Measurements from ENCODE around the gene MCTP1. TPM values are rescaled to one million over a fixed set of nuclear protein-coding genes. Genes with fewer than 3 reads are reported as not detected.
"Not testable (repeated sequence)": the region's sequence is repeated elsewhere in the genome, so short reads cannot be mapped to it uniquely, and the experiment has no call there.

Gene MCTP1
- total RNA-seq, 1 experiment from 2014 or later: 0.44 TPM

DNA sequence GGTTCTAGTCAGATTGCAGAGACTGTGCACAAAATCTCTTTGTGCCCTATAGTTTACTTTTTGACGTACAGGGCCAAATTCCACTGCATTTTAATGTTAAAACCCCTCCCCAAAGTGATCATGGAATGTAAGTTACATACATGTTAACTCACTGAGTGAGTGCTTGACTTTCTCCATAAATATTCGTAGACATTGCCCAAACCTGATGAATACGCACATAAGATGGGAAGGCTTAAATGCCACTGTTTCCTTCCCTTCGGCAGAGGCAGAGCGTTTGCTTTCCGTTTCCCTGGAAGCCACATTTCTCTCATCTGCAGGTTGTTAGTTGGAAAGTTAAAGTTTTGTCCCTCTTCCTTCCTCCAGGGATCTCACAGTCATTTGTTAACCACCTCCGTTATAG lies 286.2 kb downstream of the MCTP1 start:
- Histone ChIP-seq H4K20me1 (ENCODE audit: insufficient read depth) (no peaks in the 10 kb centered on the region), H3K4me3 (replicated peaks in 1 of 2; ENCODE audit: low read depth in 1 of 2, low read length in 2 of 2) (no peak overlapping the region), H3K27me3 (ENCODE audit: insufficient read depth, low read length) (no peaks in the 10 kb centered on the region), H3K9me2 (ENCODE audit: insufficient read depth) (no peaks in the 10 kb centered on the region), H2AFZ (ENCODE audit: low read depth, low read length, poor library complexity, severe bottlenecking) (no peak overlapping the region), H3K9ac (ENCODE audit: low read length) (no peak overlapping the region), H3K27ac (ENCODE audit: low read depth, low read length) (no peak overlapping the region), H3K4me2 (ENCODE audit: low read length) (no peak overlapping the region), H3K9me3 (ENCODE audit: control insufficient read depth in 1 of 2, insufficient read depth in 1 of 2, low read depth in 1 of 2, low read length in 2 of 2) (no peaks in the 10 kb centered on the region), H3K79me2 (ENCODE audit: insufficient read depth, low read length) (no peaks in the 10 kb centered on the region), H3K36me3 (ENCODE audit: control insufficient read depth in 1 of 2, insufficient read depth in 2 of 2, low read length in 2 of 2) (no peaks in the 10 kb centered on the region), H3K4me1 (ENCODE audit: control insufficient read depth in 1 of 2, insufficient read depth in 2 of 2, low read length in 2 of 2) (peaks cover 0 to 3% of the 10 kb centered on the region in 2 experiments; a peak in 1 of 4 replicates)
- CTCF ChIA-PET: no interaction called here
- DNase-seq (ENCODE audit: low read depth, low spot score) (no peak), ATAC-seq (no peak)
- POLR2A ChIA-PET: no interaction called here
- TF ChIP-seq EZH2phosphoT487 (IDR thresholded peaks at IDR 0.05; ENCODE audit: borderline replicate concordance) (no peak), ZNF274 (IDR thresholded peaks at IDR 0.05; ENCODE audit: low read depth, low read length) (no peak), YY1 (IDR thresholded peaks at IDR 0.05; ENCODE audit: extremely low read depth, insufficient replicate concordance, low read depth, low read length) (no peak)
- intact Hi-C loops (cut with micrococcal nuclease): no loop called here
- RAD21 ChIA-PET (ENCODE audit: low non-redundant PET in 1 of 2, low total read pairs in 2 of 2, uncharacterized antibody in 2 of 2, unreplicated experiment in 2 of 2): no interaction called here
- BruUV-seq (replicated peaks): no TSS peak

- ATAC-seq; H2AFZ ChIP-seq (ENCODE audit: low read depth, low read length, poor library complexity, severe bottlenecking); intact Hi-C loops (cut with micrococcal nuclease); H3K27ac ChIP-seq (ENCODE audit: low read depth, low read length); H3K36me3 ChIP-seq (ENCODE audit: control insufficient read depth in 1 of 2, insufficient read depth in 2 of 2, low read length in 2 of 2); H3K9ac ChIP-seq (ENCODE audit: low read length); H3K4me2 ChIP-seq (ENCODE audit: low read length); H3K4me1 ChIP-seq (ENCODE audit: control insufficient read depth in 1 of 2, insufficient read depth in 2 of 2, low read length in 2 of 2); POLR2A ChIA-PET; H3K9me3 ChIP-seq (ENCODE audit: control insufficient read depth in 1 of 2, insufficient read depth in 1 of 2, low read depth in 1 of 2, low read length in 2 of 2); BruUV-seq (replicated peaks); H4K20me1 ChIP-seq (ENCODE audit: insufficient read depth); H3K79me2 ChIP-seq (ENCODE audit: insufficient read depth, low read length); H3K27me3 ChIP-seq (ENCODE audit: insufficient read depth, low read length); DNase-seq (ENCODE audit: low read depth, low spot score); CTCF ChIA-PET; H3K4me3 ChIP-seq (replicated peaks in 1 of 2; ENCODE audit: low read depth in 1 of 2, low read length in 2 of 2); H3K9me2 ChIP-seq (ENCODE audit: insufficient read depth); RAD21 ChIA-PET (ENCODE audit: low non-redundant PET in 1 of 2, low total read pairs in 2 of 2, uncharacterized antibody in 2 of 2, unreplicated experiment in 2 of 2): not testable (repeated sequence)
These were observed 290.4 kb downstream of the MCTP1 start for GRCh38 chr5:94994537-94994936.

DNA sequence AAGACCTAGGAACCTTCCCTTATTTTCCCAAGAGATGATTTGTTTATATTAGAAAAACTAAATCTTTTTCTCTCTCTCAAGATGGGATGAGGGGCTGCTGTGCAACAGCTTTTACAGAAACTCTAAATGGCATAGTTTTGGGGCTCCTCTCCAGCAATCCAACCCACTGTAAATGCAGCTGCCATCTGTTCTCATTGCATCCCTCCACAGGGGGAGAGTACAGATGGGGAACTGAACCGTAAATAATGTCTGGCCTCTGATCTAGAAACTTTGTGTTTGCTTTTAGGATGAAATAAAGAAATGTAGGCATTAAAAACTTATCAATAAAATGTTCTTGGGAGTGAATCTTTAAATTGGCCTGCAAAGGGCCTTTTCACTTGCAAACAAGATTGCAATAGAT lies 291.4 kb downstream of the MCTP1 start:
- intact Hi-C loops (cut with micrococcal nuclease): no loop called here
- POLR2A ChIA-PET: no interaction called here
- peaks cover 0 to 3% of the 10 kb centered on the region in 2 experiments; a peak in 1 of 4 replicates for H3K4me1 ChIP-seq (ENCODE audit: control insufficient read depth in 1 of 2, insufficient read depth in 2 of 2, low read length in 2 of 2)
- no peak overlapping the region for H2AFZ ChIP-seq (ENCODE audit: low read depth, low read length, poor library complexity, severe bottlenecking)
- no peaks in the 10 kb centered on the region for H3K79me2 ChIP-seq (ENCODE audit: insufficient read depth, low read length)
- H3K9me2 ChIP-seq (ENCODE audit: insufficient read depth): no peaks in the 10 kb centered on the region
- H4K20me1 ChIP-seq (ENCODE audit: insufficient read depth): no peaks in the 10 kb centered on the region
- no peaks in the 10 kb centered on the region for H3K9me3 ChIP-seq (ENCODE audit: control insufficient read depth in 1 of 2, insufficient read depth in 1 of 2, low read depth in 1 of 2, low read length in 2 of 2)
- ATAC-seq: no peak
- H3K4me3 ChIP-seq (replicated peaks in 1 of 2; ENCODE audit: low read depth in 1 of 2, low read length in 2 of 2): no peak overlapping the region
- DNase-seq (ENCODE audit: low read depth, low spot score): no peak
- no peak overlapping the region for H3K4me2 ChIP-seq (ENCODE audit: low read length)
- no peak for TF ChIP-seq EGR1 (IDR thresholded peaks at IDR 0.05; ENCODE audit: low read depth)
- TF ChIP-seq CBX3 (IDR thresholded peaks at IDR 0.05; ENCODE audit: low read depth): no peak
- no peak for TF ChIP-seq EZH2phosphoT487 (IDR thresholded peaks at IDR 0.05; ENCODE audit: borderline replicate concordance)
- TF ChIP-seq TCF7L2 (IDR thresholded peaks at IDR 0.05; ENCODE audit: borderline replicate concordance, extremely low read depth, insufficient read depth, insufficient read length): no peak
- no peak for TF ChIP-seq YY1 (IDR thresholded peaks at IDR 0.05; ENCODE audit: extremely low read depth, insufficient replicate concordance, low read depth, low read length)
- TF ChIP-seq ELF1 (IDR thresholded peaks at IDR 0.05; ENCODE audit: borderline replicate concordance, low read depth): no peak
- TF ChIP-seq ZFX (IDR thresholded peaks at IDR 0.05): no peak
- no peak for TF ChIP-seq CEBPB (IDR thresholded peaks at IDR 0.05; ENCODE audit: low read depth)
- H3K27ac ChIP-seq (ENCODE audit: low read depth, low read length): no peak overlapping the region
- H3K27me3 ChIP-seq (ENCODE audit: insufficient read depth, low read length): no peaks in the 10 kb centered on the region
- RAD21 ChIA-PET (ENCODE audit: low non-redundant PET in 1 of 2, low total read pairs in 2 of 2, uncharacterized antibody in 2 of 2, unreplicated experiment in 2 of 2): no interaction called here
- BruUV-seq (replicated peaks): no TSS peak
- no peak overlapping the region for H3K9ac ChIP-seq (ENCODE audit: low read length)
- no peaks in the 10 kb centered on the region for H3K36me3 ChIP-seq (ENCODE audit: control insufficient read depth in 1 of 2, insufficient read depth in 2 of 2, low read length in 2 of 2)
- CTCF ChIA-PET: no interaction called here

Measured in HCT116 (cell line).